OCI-LY7 (cell line): ENCODE measurements around the gene LDHAL6A.

ENCODE experiments used
- CTCF ChIP-seq: fragments of 200-600 bp; sonication (generic); conservative IDR thresholded peaks from 2 replicates; pipeline ENCODE4 v1.5.1; 2014; ENCODE audit warnings: mild to moderate bottlenecking, antibody characterized with exemption, low read length, moderate library complexity, mixed read lengths
- EZH2phosphoT487 ChIP-seq: fragments of 200-600 bp; sonication (generic); IDR thresholded peaks from 2 replicates; pipeline ENCODE4 v1.6.1; 2018; ENCODE audit warnings: low read depth, borderline replicate concordance, mild to moderate bottlenecking, mixed run types, antibody characterized with exemption, low read length, moderate library complexity, mixed read lengths

- no peak for TF ChIP-seq EZH2phosphoT487
- TF ChIP-seq CTCF: no peak
These were observed 67.4 kb downstream of the LDHAL6A start for GRCh38 chr11:18523084-18523483.
